H9 (cell line): ENCODE results near the gene DNAJC15. TPM values are rescaled to one million over a fixed set of nuclear protein-coding genes. Genes with fewer than 3 reads are reported as not detected.

ENCODE experiments used
- DNase-seq: peaks from one replicate; pipeline ENCODE4 v3.0.0-alpha.2; 2017
- H2AFZ ChIP-seq: one replicate; pipeline ENCODE4 v1.6.1; 2013; ENCODE audit warnings: mild to moderate bottlenecking, low read length, control low read depth, moderate library complexity
- H2AK5ac ChIP-seq: 2 replicates; pipeline ENCODE4 v1.6.1; 2013; ENCODE audit warnings: low read length, control low read depth, mixed read lengths; ENCODE audit not compliant: insufficient read length
- H2BK120ac ChIP-seq: one replicate; pipeline ENCODE4 v1.6.1; 2013; ENCODE audit warnings: low read depth, mild to moderate bottlenecking, low read length, control low read depth, inconsistent platforms; ENCODE audit not compliant: poor library complexity, severe bottlenecking
- H2BK12ac ChIP-seq: 2 replicates; pipeline ENCODE4 v1.6.1; 2013; ENCODE audit warnings: low read length, control low read depth, mixed read lengths, low read depth; ENCODE audit not compliant: insufficient read length
- H2BK15ac ChIP-seq: 2 replicates; pipeline ENCODE4 v1.6.1; 2013; ENCODE audit warnings: low read depth, low read length, control low read depth
- H2BK20ac ChIP-seq: one replicate; pipeline ENCODE4 v1.6.1; 2013; ENCODE audit warnings: low read depth, mild to moderate bottlenecking, low read length, control low read depth, inconsistent platforms; ENCODE audit not compliant: poor library complexity, severe bottlenecking
- H2BK5ac ChIP-seq: 2 replicates; pipeline ENCODE4 v1.6.1; 2013; ENCODE audit warnings: low read length, control low read depth, mixed read lengths; ENCODE audit not compliant: insufficient read length
- H3K14ac ChIP-seq: 2 replicates; pipeline ENCODE4 v1.6.1; 2013; ENCODE audit warnings: low read length, control low read depth; ENCODE audit not compliant: insufficient read depth
- H3K18ac ChIP-seq: 2 replicates; pipeline ENCODE4 v1.6.1; 2013; ENCODE audit warnings: low read depth, mild to moderate bottlenecking, mixed read lengths, low read length, control low read depth; ENCODE audit not compliant: insufficient read length
- H3K23ac ChIP-seq: 2 replicates; pipeline ENCODE4 v1.6.1; 2013; ENCODE audit warnings: low read length, control low read depth, mixed read lengths, low read depth; ENCODE audit not compliant: insufficient read length
- H3K23me2 ChIP-seq: 2 replicates; pipeline ENCODE4 v1.6.1; 2013; ENCODE audit warnings: low read depth, mild to moderate bottlenecking, mixed read lengths, low read length, control low read depth; ENCODE audit not compliant: insufficient read length, poor library complexity, severe bottlenecking
- H3K27ac ChIP-seq: 2 replicates; pipeline ENCODE4 v1.5.1; 2013; ENCODE audit warnings: low read length, control low read depth, mixed read lengths, low read depth; ENCODE audit not compliant: insufficient read length
- H3K27me3 ChIP-seq: 2 replicates; pipeline ENCODE4 v1.6.1; 2013; ENCODE audit warnings: low read length, control low read depth, inconsistent platforms; ENCODE audit not compliant: insufficient read depth
- H3K4ac ChIP-seq: 2 replicates; pipeline ENCODE4 v1.6.1; 2013; ENCODE audit warnings: low read depth, mild to moderate bottlenecking, control low read depth, inconsistent platforms, low read length, moderate library complexity
- H3K4me1 ChIP-seq: 2 replicates; pipeline ENCODE4 v1.6.1; 2013; ENCODE audit warnings: low read length, control low read depth, inconsistent platforms; ENCODE audit not compliant: insufficient read depth
- H3K4me2 ChIP-seq: 2 replicates; pipeline ENCODE4 v1.6.1; 2013; ENCODE audit warnings: low read length, control low read depth, mixed read lengths; ENCODE audit not compliant: insufficient read length, insufficient read depth
- H3K56ac ChIP-seq: 2 replicates; pipeline ENCODE4 v1.6.1; 2013; ENCODE audit warnings: low read depth, mild to moderate bottlenecking, mixed read lengths, low read length, control low read depth; ENCODE audit not compliant: insufficient read length
- H3K79me1 ChIP-seq: 2 replicates; pipeline ENCODE4 v1.6.1; 2013; ENCODE audit warnings: low read depth, mild to moderate bottlenecking, moderate library complexity, low read length, control low read depth, inconsistent platforms; ENCODE audit not compliant: insufficient read depth, poor library complexity, severe bottlenecking
- H3K79me2 ChIP-seq: 2 replicates; pipeline ENCODE4 v1.6.1; 2013; ENCODE audit warnings: low read length, control low read depth, inconsistent platforms; ENCODE audit not compliant: insufficient read depth
- H3K9ac ChIP-seq: 2 replicates; pipeline ENCODE4 v1.6.1; 2013; ENCODE audit warnings: low read length, control low read depth, mixed read lengths; ENCODE audit not compliant: insufficient read length; ENCODE audit errors: extremely low read depth
- H3K9me3 ChIP-seq: one replicate; pipeline ENCODE4 v1.6.1; 2013; ENCODE audit warnings: low read depth, low read length, inconsistent platforms; ENCODE audit not compliant: control insufficient read depth
- H3T11ph ChIP-seq: one replicate; pipeline ENCODE4 v1.6.1; 2013; ENCODE audit warnings: mild to moderate bottlenecking, low read length, control low read depth, inconsistent platforms
- H4K20me1 ChIP-seq: one replicate; pipeline ENCODE4 v1.6.1; 2013; ENCODE audit not compliant: control insufficient read depth, insufficient read length, insufficient read depth
- H4K5ac ChIP-seq: 2 replicates; pipeline ENCODE4 v1.6.1; 2013; ENCODE audit warnings: low read depth, mild to moderate bottlenecking, mixed read lengths, low read length, control low read depth; ENCODE audit not compliant: insufficient read length
- H4K8ac ChIP-seq: replicated peaks from 2 replicates; pipeline ENCODE4 v1.6.1; 2013; ENCODE audit warnings: low read length, control low read depth, mixed read lengths, low read depth; ENCODE audit not compliant: insufficient read length
- H4K91ac ChIP-seq: 2 replicates; pipeline ENCODE4 v1.6.1; 2013; ENCODE audit warnings: low read depth, mild to moderate bottlenecking, moderate library complexity, mixed read lengths, low read length, control low read depth; ENCODE audit not compliant: insufficient read length
- H3K27ac Mint-ChIP-seq, 3 experiments: 2 replicates in 2 of 3; 3 replicates in 1 of 3; pipeline ENCODE4 v1.8.0; 2020 to 2021; ENCODE audit warnings: mixed read lengths in 3 of 3, mild to moderate bottlenecking in 1 of 3, moderate library complexity in 1 of 3
- H3K27me3 Mint-ChIP-seq: 2 replicates; pipeline ENCODE4 v1.8.0; 2021; ENCODE audit warnings: low read depth, mild to moderate bottlenecking, moderate library complexity, mixed read lengths
- H3K36me3 Mint-ChIP-seq, 3 experiments: 2 replicates in 2 of 3; 3 replicates in 1 of 3; pipeline ENCODE4 v1.8.0; 2020 to 2021; ENCODE audit warnings: low read depth in 3 of 3, mixed read lengths in 3 of 3; ENCODE audit not compliant: insufficient read depth in 1 of 3
- H3K4me1 Mint-ChIP-seq, 2 experiments: 2 replicates each; pipeline ENCODE4 v1.8.0; 2020; ENCODE audit warnings: mixed read lengths in 2 of 2
- H3K4me3 Mint-ChIP-seq, 2 experiments: 2 replicates in 1 of 2; 3 replicates in 1 of 2; pipeline ENCODE4 v1.8.0; 2020 to 2021; ENCODE audit warnings: mild to moderate bottlenecking in 2 of 2, mixed read lengths in 2 of 2, moderate library complexity in 1 of 2
- H3K9me3 Mint-ChIP-seq, 2 experiments: 2 replicates in 1 of 2; 3 replicates in 1 of 2; pipeline ENCODE4 v1.8.0; 2020; ENCODE audit warnings: mild to moderate bottlenecking in 2 of 2, mixed read lengths in 2 of 2, moderate library complexity in 1 of 2
- CTCF ChIP-seq: fragments of 200-600 bp; sonication (generic); conservative IDR thresholded peaks from 3 replicates; pipeline ENCODE4 v1.8.0; 2021; ENCODE audit warnings: antibody characterized with exemption, mild to moderate bottlenecking
- WGBS: extraction: QIAGEN DNeasy Blood & Tissue Kit; methylation state at CpG from one replicate; pipeline ENCODE4 v1.1.7; 2013; ENCODE audit warnings: missing lambda C conversion rate, low lambda C conversion rate, mixed read lengths; ENCODE audit not compliant: insufficient read length; ENCODE audit errors: extremely low coverage; 5-methylcytosine and 5-hydroxymethylcytosine counted together
- total RNA-seq: library from RNA; stranded (reverse); gene quantifications from 2 replicates; pipeline ENCODE4 v1.2.1, GENCODE V29; 2021

DNAJC15 gene
- total RNA-seq, 1 experiment from 2014 or later: 13.4 TPM

GRCh38 chr13:43110036-43110435 lies 86.7 kb downstream of the DNAJC15 start:
- no peak overlapping the region for H4K5ac ChIP-seq
- H4K20me1 ChIP-seq: no peaks in the 10 kb centered on the region
- no peak for DNase-seq
- H3K23me2 ChIP-seq: no peaks in the 10 kb centered on the region
- H3K79me1 ChIP-seq: no peaks in the 10 kb centered on the region
- no peak overlapping the region for H2AFZ ChIP-seq
- no peak overlapping the region for H3K4ac ChIP-seq
- no peak overlapping the region for H3K4me2 ChIP-seq
- H4K91ac ChIP-seq: no peak overlapping the region
- Mint-ChIP-seq H3K27ac (peak overlapping the region in 2 of 3 experiments; percentile 34; a peak in 1 of 7 replicates), H3K27me3 (no peaks in the 10 kb centered on the region), H3K4me1 (no peaks in the 10 kb centered on the region), H3K9me3 (no peaks in the 10 kb centered on the region), H3K36me3 (no peaks in the 10 kb centered on the region), H3K4me3 (no peak overlapping the region)
- no peak overlapping the region for H3K14ac ChIP-seq
- no peak overlapping the region for H2BK15ac ChIP-seq
- H2BK20ac ChIP-seq: no peak overlapping the region
- H3K18ac ChIP-seq: no peak overlapping the region
- WGBS: no CpG with 5 or more reads among the region's 5 CpGs
- no peak for TF ChIP-seq CTCF
- no peaks in the 10 kb centered on the region for H3K4me1 ChIP-seq
- H3K9me3 ChIP-seq: no peaks in the 10 kb centered on the region
- H4K8ac ChIP-seq: no peak overlapping the region
- H3T11ph ChIP-seq: no peak overlapping the region
- H2BK5ac ChIP-seq: no peak overlapping the region
- no peak overlapping the region for H3K9ac ChIP-seq
- no peaks in the 10 kb centered on the region for H3K27me3 ChIP-seq
- H3K23ac ChIP-seq: no peak overlapping the region
- no peak overlapping the region for H3K27ac ChIP-seq
- H3K79me2 ChIP-seq: no peaks in the 10 kb centered on the region
- no peak overlapping the region for H3K56ac ChIP-seq
- no peak overlapping the region for H2BK12ac ChIP-seq
- no peak overlapping the region for H2AK5ac ChIP-seq
- no peak overlapping the region for H2BK120ac ChIP-seq
